GM11168 (cell line): ENCODE data around the gene AKTIP.

Experiments
- in situ Hi-C: fragments of 300-500 bp; cut with MboI; formaldehyde crosslinking; loops from one replicate; pipeline ENCODE4 v1.12.0; 2022; ENCODE audit warnings: low sequenced_read_pairs; ENCODE audit not compliant: unreplicated experiment

AKTIP gene

DNA sequence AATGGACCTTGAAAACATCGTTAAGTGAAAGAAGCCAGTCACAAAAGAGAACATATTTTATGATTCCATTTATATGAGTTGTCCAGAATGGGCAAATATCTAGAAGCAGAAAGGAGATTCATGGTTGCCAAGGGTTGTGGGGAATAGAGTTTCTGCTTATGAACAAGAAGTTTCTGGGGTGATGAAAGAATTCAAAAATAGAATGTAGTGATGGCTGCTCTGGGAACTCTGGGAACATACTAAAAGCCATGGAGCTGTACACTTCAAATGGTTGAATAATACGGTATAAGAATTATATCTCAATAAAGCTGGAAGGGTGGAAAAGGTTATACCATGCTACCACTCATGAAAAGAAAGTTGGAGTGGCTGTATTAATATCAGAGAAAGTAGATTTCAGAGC, 18.5 kb downstream of the AKTIP start:
- in situ Hi-C loops: no loop called here

DNA sequence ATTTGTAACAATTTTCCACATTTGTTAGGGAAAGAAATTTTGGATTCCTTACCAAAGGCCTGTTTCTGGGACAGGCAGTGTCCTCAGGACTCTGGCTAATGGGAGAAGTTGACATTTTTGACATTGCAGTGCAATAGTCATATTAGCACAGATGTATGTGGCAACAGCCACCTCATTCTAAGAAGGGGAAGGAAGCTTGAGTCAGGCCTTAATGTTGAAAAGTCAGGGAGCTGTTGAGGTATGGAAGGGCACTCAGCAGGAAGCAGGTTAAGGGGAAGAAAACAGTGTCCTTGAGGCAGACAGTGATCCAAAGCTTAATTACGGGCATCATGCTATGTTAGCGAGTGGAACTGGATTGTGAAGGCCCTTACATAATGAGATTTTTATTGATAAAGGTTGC, 20.9 kb downstream of the AKTIP start:
- in situ Hi-C loops: no loop called here

DNA sequence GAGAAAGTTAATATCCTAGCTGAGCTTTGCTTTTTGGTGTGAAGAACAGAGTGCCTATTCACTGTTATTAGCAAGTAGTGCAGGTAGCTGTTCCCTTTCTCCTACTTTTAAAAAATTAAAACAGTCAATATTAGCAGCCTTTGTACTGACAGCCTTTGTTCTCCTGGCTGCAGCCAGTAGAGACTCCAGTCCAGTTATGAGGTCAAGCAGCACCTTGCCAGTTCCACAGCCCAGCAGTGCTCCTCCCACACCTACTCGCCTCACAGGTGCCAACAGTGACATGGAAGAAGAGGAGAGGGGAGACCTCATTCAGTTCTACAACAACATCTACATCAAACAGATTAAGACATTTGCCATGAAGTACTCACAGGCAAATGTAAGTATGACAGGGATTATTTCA, 22.6 kb downstream of the AKTIP start:
- in situ Hi-C loops: no loop called here

DNA sequence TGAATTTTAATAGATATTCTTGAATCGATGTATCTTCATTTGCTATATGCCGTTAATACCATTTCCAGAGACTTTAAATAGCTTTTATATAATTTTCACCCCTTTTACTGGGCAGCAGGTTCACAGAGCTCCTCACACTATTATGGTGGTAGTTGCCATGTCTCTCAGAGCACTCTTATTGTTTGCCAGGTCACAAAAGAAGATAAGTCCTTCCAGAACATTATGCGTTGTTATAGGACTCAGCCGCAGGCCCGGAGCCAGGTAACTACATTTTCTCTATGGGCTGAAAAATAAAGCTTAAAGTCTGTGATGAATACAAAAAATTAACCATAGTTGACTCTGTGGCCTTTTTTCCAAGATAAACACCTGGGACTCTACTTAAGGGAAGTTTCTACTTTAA, 24.0 kb downstream of the AKTIP start:
- in situ Hi-C loops: no loop called here

DNA sequence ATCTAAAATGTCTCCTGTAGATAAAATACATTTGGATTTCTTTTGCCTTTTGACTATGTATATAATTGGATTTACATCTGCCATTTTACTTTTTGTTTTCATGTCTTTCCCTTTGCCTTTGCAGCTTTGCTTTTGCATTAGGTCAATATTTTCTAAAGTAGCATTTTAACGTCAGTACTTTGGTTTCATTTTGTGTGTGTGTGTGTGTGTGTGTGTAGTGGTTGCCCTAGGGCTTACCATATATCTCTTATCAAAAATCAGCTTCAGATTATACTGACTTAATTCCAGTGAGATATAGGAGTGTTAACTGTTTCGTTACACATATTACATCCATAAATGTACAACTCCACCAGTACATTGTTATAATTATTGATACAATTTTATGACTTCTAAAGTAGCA, 26.1 kb downstream of the AKTIP start:
- in situ Hi-C loops: no loop called here

DNA sequence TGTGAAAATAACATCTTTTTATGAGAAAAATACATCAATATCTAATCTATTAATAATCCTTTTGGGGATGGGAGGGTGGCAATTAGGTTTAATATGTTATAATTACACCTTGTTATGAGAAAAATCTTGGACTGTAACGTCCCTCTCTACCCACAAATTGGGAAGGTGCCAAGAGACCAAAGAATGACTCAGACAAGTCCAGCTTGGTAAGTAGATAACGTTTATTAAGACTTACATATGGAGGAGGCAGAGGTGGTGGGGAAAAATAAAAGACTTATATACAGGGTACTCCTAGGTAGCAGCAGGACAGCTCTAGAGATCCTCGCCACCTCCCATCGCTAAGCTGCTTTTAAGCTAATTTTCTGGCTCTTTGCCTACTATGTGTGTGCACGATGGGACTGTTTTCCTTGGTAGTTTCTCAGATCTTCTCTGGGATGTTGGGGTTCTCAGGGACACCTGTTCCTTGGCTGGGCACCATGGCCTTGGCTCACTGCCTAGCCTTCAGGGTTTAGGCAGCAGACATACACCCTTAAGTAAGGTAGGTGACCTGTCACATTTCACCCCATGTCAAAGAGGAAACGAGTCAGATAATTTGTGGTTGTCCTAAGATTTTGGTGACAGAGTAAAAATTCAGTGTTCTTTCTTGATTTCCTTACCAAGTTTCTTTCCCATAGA, 37.3 kb downstream of the AKTIP start:
- in situ Hi-C loops: no loop called here

DNA sequence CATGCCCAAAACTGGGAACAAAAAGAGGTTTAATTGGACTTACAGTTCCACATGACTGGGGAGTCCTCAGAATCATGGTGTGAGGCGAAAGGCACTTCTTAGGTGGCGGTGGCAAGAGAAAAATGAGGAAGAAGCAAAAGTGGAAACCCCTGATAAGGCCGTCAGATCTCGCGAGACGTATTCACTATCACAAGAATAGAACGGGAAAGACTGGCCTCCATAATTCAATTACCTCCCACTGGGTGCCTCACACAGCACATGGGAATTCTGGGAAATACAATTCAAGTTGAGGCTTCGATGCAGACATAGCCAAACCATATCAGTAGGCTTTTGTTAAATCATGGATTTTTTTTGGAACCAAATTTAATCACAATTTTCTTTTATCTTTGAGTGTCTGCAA, 44.4 kb downstream of the AKTIP start:
- in situ Hi-C loops: no loop called here

DNA sequence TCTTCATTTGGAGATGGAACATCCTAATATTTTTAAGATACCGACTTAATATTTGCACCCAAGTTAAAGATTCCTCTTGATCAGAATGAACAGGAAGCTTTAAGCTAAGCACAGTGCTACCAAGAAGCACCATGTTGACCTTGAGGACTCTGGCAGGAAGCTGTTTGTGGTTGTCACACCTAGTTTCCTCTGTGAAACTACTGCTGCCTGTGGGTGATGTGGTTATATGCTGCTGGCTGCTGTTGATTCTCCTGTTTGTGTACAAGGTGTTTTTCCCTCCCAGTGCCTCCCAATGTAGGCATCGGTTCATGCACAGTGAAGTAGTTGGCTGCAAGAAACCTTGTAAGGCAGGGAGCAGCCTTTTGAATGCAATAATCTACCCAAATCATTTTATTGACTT, 45.3 kb downstream of the AKTIP start:
- in situ Hi-C loops: no loop called here

DNA sequence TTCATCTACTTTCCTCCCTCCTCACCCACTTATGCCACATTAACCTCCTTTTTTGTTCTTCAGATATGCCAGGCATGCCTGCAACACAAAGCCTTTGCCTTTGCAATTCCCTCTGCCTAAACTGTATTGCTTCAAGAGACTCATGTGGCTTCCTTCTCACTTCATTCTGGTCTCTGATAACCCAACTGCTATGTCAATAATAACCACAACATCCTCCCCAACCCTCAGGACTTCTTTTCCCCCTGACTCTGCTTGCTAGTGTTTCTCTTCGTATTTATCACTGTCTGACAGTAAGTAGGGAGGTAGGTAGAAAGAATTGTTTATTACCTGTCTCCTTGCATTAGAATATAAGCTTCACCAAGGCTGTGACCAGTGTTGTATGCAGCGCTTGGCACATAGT, 46.4 kb downstream of the AKTIP start:
- in situ Hi-C loops: no loop called here

DNA sequence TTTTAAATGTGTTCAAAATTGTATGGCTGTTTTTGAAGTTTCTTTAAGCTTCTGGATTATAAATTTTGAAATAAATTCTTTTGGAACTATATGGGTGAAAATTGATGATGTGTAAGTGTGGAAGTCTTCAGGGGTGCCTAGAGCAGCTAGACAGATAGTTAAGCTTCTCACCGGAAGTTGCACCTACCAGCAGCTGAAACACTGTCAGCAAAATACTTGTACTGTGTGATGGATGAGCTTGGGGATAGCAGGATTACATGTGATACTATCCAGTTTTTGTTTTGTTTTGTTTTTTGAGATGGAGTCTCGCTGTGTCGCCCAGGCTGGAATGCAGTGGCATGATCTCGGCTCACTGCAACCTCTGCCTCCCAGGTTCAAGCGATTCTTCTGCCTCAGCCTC, 49.1 kb downstream of the AKTIP start:
- in situ Hi-C loops: no loop called here

DNA sequence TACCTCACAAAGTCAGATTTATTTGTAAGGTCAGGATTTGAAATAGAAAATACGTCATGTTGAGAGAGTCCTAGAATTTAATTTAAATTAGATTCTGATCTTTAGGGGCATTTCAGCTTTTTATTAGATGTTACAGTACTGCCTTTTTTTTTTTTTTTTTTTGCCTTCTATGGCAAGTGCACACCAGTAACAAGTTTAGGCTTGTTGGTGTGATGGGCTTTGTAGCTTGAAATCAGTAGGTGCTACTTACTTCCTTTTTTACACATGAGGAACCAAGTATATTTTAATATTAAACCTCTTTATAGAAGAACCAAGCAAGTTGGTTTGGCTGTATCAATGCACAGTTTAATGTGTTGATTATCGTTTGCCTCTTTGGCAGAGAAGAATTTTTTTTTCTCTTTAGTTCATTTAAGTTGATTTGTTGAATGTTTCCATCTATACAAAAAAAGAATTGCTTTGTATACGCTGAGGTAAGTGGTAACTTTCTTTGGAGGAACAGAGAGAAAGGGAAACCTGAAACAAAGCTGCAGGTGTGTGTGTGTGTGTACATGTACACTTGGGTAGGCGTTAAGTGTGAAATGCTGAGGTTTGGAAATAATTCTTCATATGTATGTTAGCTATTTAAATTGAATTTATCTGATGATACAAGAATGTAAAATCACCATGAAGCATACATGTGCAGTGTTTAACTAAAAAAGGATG, 53.0 kb downstream of the AKTIP start:
- in situ Hi-C loops: no loop called here

DNA sequence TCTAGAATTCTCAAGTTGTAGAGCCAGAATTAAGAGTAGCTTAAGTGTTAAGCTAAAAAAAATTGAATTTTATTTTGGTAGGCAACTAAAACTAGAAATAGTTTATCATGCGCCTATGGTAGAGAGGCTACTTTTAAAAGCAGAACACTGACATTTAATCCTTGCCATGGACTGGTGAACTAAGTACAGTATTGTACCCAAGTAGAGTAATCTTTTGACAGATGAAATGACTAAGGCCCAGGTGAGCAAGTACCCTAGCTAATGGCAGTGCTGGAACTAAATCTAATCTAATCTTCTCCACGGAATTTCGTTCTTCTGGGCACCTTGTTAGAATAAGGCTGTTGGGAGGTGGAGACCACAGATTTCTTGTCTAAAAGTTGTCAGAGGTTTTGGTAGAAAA, 56.9 kb downstream of the AKTIP start:
- in situ Hi-C loops: no loop called here

DNA sequence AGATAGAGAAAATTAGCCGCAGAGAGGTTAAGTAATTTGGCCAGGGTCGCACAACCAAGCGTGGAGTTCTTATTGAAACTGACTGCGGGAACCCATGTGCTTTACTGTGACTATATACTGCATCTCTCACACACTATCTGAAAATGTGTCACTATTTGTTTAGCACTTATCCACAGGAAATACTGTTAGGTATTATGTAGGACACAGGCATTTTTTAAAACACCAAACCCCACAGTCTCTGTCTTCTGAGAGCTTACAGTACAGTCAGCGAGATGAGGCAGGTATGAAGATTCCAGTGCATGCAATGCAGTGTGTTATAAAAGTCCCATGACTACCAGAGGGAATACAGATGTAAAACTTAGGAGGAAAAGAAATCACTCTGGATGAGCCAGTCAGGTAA, 57.5 kb downstream of the AKTIP start:
- in situ Hi-C loops: no loop called here
